CD4-positive, alpha-beta T cell treated with Interleukin-17A for 1 hour (primary cell): ENCODE measurements around the gene NEXN.
"Not testable (repeated sequence)": the region's sequence is repeated elsewhere in the genome, so short reads cannot be mapped to it uniquely, and the experiment has no call there.

Source experiments
- DNase-seq: peaks from one replicate; pipeline ENCODE4 v3.0.0-alpha.2; 2020

Gene NEXN

DNA sequence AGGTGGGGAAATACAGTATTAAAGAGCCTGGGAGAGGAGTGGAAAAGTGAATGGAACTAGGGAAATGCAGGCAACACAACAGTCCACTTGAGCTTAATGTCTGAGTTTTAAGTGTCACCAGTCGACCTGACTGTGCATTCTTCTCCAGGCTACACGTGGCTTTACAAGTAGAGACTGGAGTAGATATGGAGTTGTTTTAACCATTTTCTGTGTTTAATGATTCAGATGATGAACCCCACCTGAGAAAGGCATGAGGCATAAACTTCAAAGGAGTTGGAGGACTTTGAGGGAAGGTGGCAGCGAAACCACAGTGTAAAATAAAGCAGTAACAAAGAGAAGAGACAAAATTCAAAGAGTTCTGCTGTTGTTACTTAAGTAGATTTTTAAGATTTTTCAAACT, 77.9 kb downstream of the NEXN start:
- no peak for DNase-seq

DNA sequence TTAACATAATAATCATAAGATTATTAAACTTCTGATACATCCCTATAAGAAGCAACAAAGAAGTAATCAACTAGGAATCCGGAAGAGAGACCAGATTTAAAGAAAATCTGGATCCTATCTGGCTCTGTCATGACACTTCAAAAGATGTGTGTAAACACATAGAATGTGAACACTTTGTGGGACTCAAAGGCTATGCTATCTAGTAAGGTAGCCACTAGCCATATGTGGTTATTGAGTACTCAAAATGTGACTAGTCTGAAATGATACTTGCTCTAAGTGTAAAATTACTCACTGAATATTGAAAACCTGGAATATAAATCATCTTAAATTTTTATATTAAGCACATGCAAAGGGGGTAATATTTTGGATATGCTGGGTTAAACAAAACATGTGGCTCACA, 81.8 kb downstream of the NEXN start:
- DNase-seq, result no peak

DNA sequence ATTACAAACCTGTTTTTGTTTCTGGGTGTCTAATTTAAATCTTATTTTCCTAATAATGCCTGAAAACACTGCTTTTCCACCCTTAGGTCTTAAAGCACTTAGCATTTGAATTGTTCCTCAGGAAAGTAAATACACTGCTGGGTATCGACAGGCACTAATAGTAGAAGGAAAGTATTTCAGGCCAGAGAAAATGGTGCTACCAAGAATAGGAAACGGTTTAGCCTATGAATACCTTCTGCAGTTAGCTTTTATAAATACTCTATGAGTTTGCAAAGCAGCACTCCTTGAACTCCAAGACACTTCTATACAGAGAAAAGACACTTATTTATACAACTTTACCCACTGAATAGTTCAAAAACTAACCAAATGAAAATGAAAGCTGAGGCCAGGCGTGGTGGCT, 83.7 kb downstream of the NEXN start:
- DNase-seq, result no peak

DNA sequence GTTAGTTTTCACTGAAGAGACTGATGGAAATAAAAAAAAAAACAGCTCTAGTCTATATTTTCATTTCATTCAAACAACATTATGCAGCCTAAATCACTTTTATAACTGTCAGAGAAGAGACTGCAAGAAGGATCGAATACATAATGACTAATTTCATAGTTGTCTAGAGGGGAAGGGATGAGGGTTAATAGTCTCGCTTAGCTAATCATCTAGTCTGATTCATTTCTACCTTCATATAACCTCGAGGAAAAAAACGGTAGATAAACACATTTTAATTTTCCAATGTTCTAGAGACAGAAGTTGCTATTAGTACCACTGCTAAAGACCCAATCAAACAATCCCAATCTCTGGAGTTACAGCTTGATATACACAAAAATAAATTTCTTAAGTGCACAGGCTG, 87.0 kb downstream of the NEXN start:
- DNase-seq, result no peak

DNA sequence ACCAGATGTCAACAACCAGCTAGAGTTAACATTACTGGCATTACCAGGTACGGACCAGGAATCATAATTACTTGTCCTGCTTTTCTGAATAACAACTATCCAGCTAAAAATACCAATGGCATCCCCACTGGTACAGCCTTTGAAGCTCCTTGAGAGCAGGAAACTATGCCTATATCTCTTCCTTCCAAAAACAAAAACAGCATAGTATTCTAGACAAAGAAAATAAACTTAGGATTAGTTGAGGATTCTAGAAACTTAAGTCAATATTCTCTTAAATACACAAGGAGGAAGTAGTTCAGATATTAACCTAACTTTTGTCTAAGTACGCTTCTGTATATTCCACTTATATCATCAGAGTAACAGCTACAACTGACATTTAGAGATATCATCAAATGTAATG, 87.5 kb downstream of the NEXN start:
- DNase-seq, result no peak

DNA sequence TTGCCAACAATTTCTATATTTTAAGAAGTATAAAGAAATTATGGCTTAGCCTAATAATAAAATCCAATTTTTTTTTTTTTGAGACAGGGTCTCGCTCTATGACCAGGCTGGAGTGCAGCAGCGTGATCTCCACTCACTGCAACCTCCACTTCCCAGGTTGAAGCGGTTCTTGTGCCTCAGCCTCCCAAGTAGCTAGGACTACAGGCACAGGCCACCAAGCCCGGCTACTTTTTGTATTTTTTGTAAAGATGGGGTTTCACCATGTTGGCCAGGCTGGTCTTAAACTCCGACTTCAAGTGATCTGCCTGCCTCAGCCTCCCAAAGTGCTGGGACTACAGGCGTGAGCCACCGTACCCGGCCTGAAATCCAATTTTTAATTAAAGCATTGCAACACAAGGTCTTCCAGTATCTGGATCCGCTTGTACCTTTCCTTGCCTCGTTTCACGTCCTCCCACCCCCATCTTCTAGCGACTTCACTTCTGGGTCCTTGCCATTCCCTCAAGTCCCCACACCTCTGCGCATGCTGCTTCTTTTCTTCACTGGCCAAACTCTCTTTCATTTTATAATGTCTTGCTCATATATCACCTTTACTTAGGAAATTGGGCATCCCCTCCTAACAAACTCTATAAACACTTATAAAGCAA, 88.1 kb downstream of the NEXN start:
- DNase-seq, result peak; percentile 30

DNA sequence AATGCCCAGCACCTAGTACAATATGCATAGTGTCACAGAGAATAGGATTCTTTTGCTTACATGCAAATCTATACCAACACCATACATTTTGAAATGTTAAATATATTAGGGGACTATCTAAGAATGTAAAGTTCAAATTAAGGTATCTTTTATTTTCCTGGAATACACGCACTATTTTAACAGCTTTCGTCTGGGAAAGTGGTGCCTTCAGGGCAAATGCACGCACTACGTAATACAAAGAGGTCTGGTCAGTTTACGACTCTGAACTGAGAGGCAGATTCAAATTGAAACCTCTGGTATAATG, 89.5 kb downstream of the NEXN start:
- no peak for DNase-seq

DNA sequence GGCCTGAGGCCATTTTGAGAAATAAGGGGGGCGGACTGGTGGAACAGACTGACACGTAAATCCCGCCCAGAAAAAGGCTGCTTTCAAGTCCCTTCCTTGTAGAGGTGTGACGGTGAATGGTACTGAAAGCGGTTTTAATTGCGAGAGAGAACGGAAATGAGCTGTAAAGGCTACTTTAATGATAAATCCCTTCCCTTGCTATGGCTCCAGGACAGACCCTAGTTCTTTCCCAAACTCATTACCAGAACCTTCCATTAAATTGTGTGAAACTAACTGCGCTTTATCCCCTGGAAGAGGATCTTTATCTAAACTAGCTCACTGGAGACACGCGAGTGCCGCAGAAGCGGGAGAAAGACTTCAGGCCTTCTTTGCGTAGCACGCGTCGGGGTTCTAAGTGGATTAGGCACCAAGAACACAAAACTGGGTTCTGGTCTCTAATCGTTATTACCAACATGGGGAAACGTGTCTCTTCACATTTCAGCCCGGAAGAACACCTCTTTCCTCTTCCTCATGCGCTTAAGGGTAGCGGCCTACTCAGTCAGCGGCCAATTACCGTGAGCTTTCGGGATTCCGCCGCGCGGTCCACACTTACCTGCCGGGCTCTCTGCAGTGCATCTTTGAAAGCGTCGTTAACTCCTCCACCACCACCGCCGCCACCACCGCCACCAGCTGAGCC, 90.0 kb downstream of the NEXN start:
- peak; percentile 94 for DNase-seq

DNA sequence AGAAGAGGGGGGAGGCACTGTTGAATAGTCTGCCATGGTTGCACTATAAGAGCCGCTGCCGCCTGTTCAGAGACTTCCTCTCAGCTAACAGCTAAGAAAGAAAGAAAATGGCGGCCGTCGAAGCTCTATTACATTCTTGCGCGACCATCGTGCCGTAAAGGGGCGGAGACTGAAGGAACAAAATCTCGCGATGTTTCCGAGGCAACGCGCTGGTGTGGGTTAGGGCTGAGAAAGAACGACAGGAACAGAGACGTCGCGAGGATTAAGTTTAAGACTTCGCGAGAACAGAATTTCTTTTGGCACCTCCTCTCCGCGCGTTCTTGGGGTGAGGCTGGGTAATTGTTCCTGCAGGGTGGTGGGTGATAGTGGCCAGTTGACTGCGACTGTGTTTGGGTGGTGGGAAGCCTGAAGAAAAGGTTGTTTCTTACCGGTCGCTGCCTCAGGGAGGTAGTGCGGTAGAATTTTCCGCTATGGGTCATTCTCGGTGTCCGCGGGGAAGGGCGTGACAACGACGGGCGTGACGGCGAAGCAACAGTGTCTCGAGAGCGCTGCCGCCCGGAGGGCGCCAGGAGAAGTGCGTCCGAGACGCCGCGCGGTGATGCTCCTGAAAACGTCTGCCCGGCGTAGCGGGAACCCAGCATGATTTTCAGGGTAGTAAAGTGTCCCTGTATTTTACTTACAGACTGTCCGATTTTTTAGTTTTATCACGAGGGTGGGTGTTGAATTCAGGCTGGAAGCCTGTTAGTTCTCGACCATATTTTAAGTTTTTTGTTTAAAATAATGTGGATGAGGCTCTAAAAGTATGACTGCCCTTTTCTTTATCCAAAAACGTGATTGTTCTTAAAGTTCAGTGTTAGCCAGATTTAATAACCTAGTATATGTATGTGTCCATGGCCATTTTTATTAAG, 90.8 kb downstream of the NEXN start, which contains the start of gene FUBP1:
FUBP1 (minus strand) TSS at position 104 of the 908 bp plus-strand sequence; CDS start at position 36, 68 bp downstream.
- DNase-seq, result peak; percentile 99

DNA sequence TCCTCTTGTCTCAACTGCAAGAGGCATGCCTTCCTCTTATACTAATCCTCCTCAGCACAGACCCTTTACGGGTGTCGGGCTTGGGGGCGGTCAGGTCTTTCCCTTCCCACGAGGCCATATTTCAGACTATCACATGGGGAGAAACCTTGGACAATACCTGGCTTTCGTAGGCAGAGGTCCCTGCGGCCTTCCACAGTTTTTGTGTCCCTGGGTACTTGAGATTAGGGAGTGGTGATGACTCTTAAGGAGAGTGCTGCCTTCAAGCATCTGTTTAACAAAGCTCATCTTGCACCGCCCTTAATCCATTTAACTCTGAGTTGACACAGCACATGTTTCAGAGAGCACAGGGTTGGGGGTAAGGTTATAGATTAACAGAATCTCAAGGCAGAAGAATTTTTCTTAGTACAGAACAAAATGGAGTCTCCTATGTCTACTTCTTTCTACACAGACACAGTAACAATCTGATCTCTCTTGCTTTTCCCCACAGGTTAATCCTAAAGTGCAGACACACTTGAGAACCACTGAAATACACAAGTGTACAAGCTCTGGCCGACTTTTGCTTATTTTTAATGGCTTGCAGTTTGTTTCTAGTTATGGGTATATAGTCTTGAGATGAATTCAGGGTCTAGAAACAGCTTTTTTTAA, 95.0 kb downstream of the NEXN start:
- DNase-seq, result not testable (repeated sequence)

DNA sequence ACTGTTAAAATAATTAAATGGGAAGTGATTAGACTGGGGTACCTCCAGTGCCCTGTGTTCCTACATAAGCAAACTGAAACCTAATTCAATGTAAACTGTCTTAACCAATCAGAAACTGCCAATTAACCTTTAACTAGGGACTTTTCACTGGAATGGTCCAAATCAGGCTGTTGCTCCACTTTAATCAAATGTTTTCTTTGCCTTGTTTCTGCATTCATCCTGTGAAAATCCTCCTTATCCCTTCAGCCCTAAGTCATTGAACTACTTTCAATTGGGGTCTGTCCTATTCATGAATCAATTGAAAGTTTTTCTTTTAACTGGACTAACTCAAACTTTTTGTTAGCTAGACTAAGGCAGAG, 95.6 kb downstream of the NEXN start:
- no peak for DNase-seq

DNA sequence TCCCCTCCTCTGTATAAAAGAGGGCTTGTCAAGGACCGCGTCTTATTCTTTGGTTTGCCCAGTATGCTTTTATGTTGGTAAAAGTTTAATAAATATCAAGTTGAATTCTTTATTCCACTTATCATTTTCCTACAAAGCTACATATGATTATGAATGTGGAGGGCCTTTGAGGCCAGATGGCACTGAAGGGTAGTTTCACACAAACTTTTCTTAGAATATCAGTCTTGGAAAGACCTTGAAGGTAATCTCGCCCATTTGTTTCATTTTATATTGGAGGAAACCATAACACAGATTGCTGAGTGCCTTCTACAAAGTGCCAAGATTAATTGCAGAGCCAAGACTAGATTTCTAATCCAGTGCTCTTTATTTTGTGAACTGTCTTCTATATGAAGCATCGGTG, 96.2 kb downstream of the NEXN start:
- DNase-seq, result no peak

DNA sequence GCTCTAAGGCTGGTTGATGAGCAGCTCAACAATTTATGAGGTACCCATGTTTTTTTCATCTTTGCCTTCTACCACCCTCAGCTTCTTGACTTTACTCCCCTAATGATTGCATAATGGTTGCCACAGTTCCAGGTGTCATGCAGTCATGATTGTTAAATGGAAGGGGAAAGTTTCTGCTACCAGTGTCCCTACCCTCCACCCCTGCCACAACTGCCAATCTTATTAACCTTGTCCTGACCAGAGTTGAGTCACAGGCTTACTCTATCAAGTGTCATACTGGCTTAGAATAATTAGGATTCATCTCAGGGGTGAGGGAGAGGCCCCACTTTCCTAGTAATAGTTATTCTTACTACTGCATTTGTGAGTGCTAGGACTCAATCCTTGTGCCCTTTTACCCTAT, 98.4 kb downstream of the NEXN start:
- DNase-seq, result no peak

DNA sequence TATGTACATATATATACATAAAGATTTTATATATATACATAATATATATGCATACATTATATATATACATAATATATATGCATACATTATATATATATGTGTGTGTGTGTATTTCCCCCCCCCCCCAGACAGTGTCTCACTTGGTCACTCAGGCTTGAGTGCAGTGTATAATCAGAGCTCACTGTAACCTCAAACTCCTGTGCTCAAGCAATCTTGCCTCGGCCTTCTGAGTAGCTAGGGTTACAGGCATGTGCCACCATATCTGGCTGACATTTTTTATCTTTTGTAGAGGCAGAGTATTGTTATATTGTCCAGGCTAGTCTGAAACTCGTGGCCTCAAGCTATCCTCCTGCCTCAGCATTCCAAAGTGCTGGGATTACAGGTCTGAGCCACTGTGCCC, 99.5 kb downstream of the NEXN start:
- DNase-seq, result no peak

DNA sequence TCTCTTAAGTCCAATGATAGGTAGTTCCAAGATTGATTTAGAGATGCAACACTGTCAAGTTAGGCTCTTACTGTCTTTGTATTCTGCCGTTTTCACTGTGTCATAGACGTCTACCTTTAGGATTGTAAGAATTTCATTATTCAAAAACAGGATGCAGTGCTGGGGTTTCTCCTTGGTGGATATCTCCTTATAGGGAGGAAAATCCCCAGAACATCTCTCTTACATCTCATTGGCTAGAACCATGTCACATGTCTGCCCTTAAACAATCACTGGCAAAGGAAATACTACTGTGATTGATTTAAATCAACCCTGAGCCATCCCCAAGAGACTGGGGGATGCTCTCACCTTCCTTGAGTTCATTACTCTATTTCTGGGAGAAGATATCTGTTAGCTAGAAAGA, 101.3 kb downstream of the NEXN start:
- DNase-seq, result no peak

DNA sequence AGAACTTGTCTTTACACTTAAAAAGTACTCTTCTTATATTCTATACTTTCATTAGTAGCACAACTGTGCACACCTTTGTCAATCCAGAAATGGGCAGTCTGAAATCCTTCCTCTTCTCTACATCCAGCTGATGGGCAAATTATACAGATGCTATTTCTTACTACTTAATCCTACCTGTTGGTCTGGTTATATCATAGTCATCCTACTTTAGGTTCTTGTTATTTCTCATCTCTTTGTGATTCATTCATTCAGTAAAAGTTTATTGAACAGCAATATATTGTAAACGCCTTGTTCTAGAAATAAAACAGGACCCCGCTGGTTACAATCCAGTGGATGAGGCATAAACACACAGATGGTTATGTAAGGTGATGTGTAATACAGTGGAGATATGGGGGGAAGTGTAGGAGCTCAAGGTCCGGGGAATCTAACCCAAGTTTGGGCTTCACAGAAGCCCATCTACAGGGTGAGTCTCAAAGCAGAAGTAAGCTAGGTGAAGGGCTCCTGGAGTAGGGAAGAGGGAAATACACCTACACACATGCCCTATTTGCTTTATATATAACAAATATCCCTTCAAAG, 102.3 kb downstream of the NEXN start:
- DNase-seq, result no peak

DNA sequence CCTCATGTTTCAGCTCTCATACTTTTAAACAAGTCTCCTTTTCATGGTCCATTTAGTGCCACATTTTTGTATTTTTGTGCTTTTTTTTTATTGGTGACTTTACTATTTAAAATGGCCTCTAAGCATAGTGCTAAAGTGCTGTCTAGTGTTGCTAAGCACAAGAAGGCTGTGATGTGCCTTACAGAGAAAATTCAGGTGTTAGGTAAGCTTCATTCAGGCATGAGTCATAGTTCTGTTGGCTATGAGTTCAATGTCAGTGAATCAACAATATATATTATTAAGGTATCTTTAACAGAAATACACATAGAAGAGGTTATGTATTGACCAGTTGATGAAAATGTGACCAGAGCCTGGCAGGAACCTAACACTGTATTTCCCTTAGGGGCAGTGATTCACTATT, 103.2 kb downstream of the NEXN start:
- no peak for DNase-seq
